ENCODE data around the gene SIGLEC7. TPM values are rescaled to one million over a fixed set of nuclear protein-coding genes. Genes with fewer than 3 reads are reported as not detected.

Gene SIGLEC7
- total RNA-seq, 2 donors from 2014 or later: not detected

GRCh38 chr19:51198641-51199040 is 56.5 kb downstream of the SIGLEC7 start:
- Mint-ChIP-seq H3K4me3 (no peak overlapping the region), H3K27me3 (ENCODE audit: insufficient read depth) (peaks cover 10% of the 10 kb centered on the region), H3K4me1 (no peaks in the 10 kb centered on the region), H3K27ac (no peak overlapping the region), H3K36me3 (ENCODE audit: low read depth) (no peaks in the 10 kb centered on the region), H3K9me3 (no peaks in the 10 kb centered on the region)
- no peak for TF ChIP-seq CTCF (conservative IDR thresholded peaks at IDR 0.05)
- Histone ChIP-seq H3K9ac (ENCODE audit: extremely low read depth, low read length, poor library complexity, severe bottlenecking) (no peak overlapping the region), H3K27ac (ENCODE audit: low read depth, low read length) (no peak overlapping the region), H3K9me3 (ENCODE audit: control insufficient read depth, low read length) (no peaks in the 10 kb centered on the region), H3K36me3 (ENCODE audit: control insufficient read depth, insufficient read depth, low read length) (no peaks in the 10 kb centered on the region), H3K4me1 (ENCODE audit: control insufficient read depth, insufficient read depth, low read length) (no peaks in the 10 kb centered on the region), H3K27me3 (ENCODE audit: control insufficient read depth, insufficient read depth, low read length, poor library complexity, severe bottlenecking) (no peaks in the 10 kb centered on the region), H3K4me3 (ENCODE audit: low read length) (no peak overlapping the region)
- no peak for DNase-seq
- WGBS, 2 experiments (ENCODE audit: insufficient coverage in 1 of 2, insufficient read length in 1 of 2): 74 to 85% methylated on average over 5 to 9 of the region's 9 CpGs

GRCh38 chr19:51200071-51200666 is 58.1 kb downstream of the SIGLEC7 start:
- H3K9me3 Mint-ChIP-seq: no peaks in the 10 kb centered on the region
- H3K36me3 Mint-ChIP-seq (ENCODE audit: low read depth): no peaks in the 10 kb centered on the region
- DNase-seq: no peak
- WGBS, 2 experiments (ENCODE audit: insufficient coverage in 1 of 2, insufficient read length in 1 of 2): 87 to 93% methylated on average over 6 to 10 of the region's 10 CpGs
- peaks cover 9% of the 10 kb centered on the region for H3K27me3 Mint-ChIP-seq (ENCODE audit: insufficient read depth)
- H3K27me3 ChIP-seq (ENCODE audit: control insufficient read depth, insufficient read depth, low read length, poor library complexity, severe bottlenecking): no peaks in the 10 kb centered on the region
- H3K27ac Mint-ChIP-seq: no peak overlapping the region
- no peak overlapping the region for H3K27ac ChIP-seq (ENCODE audit: low read depth, low read length)
- no peak for TF ChIP-seq CTCF (conservative IDR thresholded peaks at IDR 0.05)
- H3K4me3 ChIP-seq (ENCODE audit: low read length): no peak overlapping the region
- H3K4me1 ChIP-seq (ENCODE audit: control insufficient read depth, insufficient read depth, low read length): no peaks in the 10 kb centered on the region
- H3K4me3 Mint-ChIP-seq: no peak overlapping the region
- H3K9ac ChIP-seq (ENCODE audit: extremely low read depth, low read length, poor library complexity, severe bottlenecking): no peak overlapping the region
- H3K36me3 ChIP-seq (ENCODE audit: control insufficient read depth, insufficient read depth, low read length): no peaks in the 10 kb centered on the region
- H3K4me1 Mint-ChIP-seq: no peaks in the 10 kb centered on the region
- no peaks in the 10 kb centered on the region for H3K9me3 ChIP-seq (ENCODE audit: control insufficient read depth, low read length)

GRCh38 chr19:51201712-51202111 is 59.6 kb downstream of the SIGLEC7 start:
- Histone ChIP-seq H3K4me1 (ENCODE audit: control insufficient read depth, insufficient read depth, low read length) (no peaks in the 10 kb centered on the region), H3K9me3 (ENCODE audit: control insufficient read depth, low read length) (no peaks in the 10 kb centered on the region), H3K4me3 (ENCODE audit: low read length) (no peak overlapping the region), H3K27ac (ENCODE audit: low read depth, low read length) (no peak overlapping the region), H3K9ac (ENCODE audit: extremely low read depth, low read length, poor library complexity, severe bottlenecking) (no peak overlapping the region), H3K27me3 (ENCODE audit: control insufficient read depth, insufficient read depth, low read length, poor library complexity, severe bottlenecking) (no peaks in the 10 kb centered on the region), H3K36me3 (ENCODE audit: control insufficient read depth, insufficient read depth, low read length) (no peaks in the 10 kb centered on the region)
- 81 to 100% methylated on average over 1 to 5 of the region's 5 CpGs for WGBS, 2 experiments (ENCODE audit: insufficient coverage in 1 of 2, insufficient read length in 1 of 2)
- Mint-ChIP-seq H3K4me3 (no peak overlapping the region), H3K27me3 (ENCODE audit: insufficient read depth) (peaks cover 7% of the 10 kb centered on the region), H3K27ac (no peak overlapping the region), H3K4me1 (no peaks in the 10 kb centered on the region), H3K9me3 (no peaks in the 10 kb centered on the region), H3K36me3 (ENCODE audit: low read depth) (no peaks in the 10 kb centered on the region)
- no peak for TF ChIP-seq CTCF (conservative IDR thresholded peaks at IDR 0.05)
- DNase-seq: no peak

Other genes starting within 250 kb of the SIGLEC7 start
- gene KLK4, start 230.9 kb upstream of the SIGLEC7 start, total RNA-seq: not detected
- gene KLK5, start 189.3 kb upstream of the SIGLEC7 start, total RNA-seq: not detected
- under 1 TPM; 0.86 to 0.93 TPM for gene KLK6, start 172.7 kb upstream of the SIGLEC7 start, total RNA-seq
- not detected for gene KLK7, start 158.4 kb upstream of the SIGLEC7 start, total RNA-seq
- 1 to 10 TPM in 1 of 2 donors, not detected in 1; 1.1 TPM for gene KLK8, start 140.7 kb upstream of the SIGLEC7 start, total RNA-seq
- gene KLK10, start 122.6 kb upstream of the SIGLEC7 start, total RNA-seq: under 1 TPM; 0.46 to 0.91 TPM
- 1 to 10 TPM in 1 of 2 donors, under 1 TPM in 1; 0.29 to 2.5 TPM for gene KLK11, start 115.7 kb upstream of the SIGLEC7 start, total RNA-seq
- not detected for gene KLK12, start 107.3 kb upstream of the SIGLEC7 start, total RNA-seq
- 1 to 10 TPM in 1 of 2 donors, under 1 TPM in 1; 0.42 to 3.4 TPM for gene KLK13, start 77.2 kb upstream of the SIGLEC7 start, total RNA-seq
- under 1 TPM; 0.55 to 0.71 TPM for gene KLK14, start 59.4 kb upstream of the SIGLEC7 start, total RNA-seq
- gene CTU1, start 33.9 kb upstream of the SIGLEC7 start, total RNA-seq: 1 to 10 TPM; 5.1 to 5.7 TPM
- not detected for gene SIGLEC9, start 17.4 kb upstream of the SIGLEC7 start, total RNA-seq
- gene CD33, start 82.8 kb downstream of the SIGLEC7 start, total RNA-seq: not detected
- gene SIGLECL1, start 108.8 kb downstream of the SIGLEC7 start, total RNA-seq: not detected
- 10 to 100 TPM; 42.7 to 49.4 TPM for gene IGLON5, start 169.3 kb downstream of the SIGLEC7 start, total RNA-seq
- gene VSIG10L, start 199.8 kb downstream of the SIGLEC7 start, total RNA-seq: 10 to 100 TPM in 1 of 2 donors, 1 to 10 TPM in 1; 6.4 to 11.5 TPM
- 10 to 100 TPM; 54.3 to 77.3 TPM for gene ETFB, start 224.1 kb downstream of the SIGLEC7 start, total RNA-seq
- 1 to 10 TPM; 1.3 to 2.5 TPM for gene CLDND2, start 226.7 kb downstream of the SIGLEC7 start, total RNA-seq
- not detected for gene NKG7, start 230.4 kb downstream of the SIGLEC7 start, total RNA-seq
- not detected for gene LIM2, start 245.7 kb downstream of the SIGLEC7 start, total RNA-seq
- 1 to 10 TPM; 1.4 to 1.8 TPM for gene C19orf84, start 248.3 kb downstream of the SIGLEC7 start, total RNA-seq